ENCODE results near the gene SNX18.
"Not testable (repeated sequence)": the region's sequence is repeated elsewhere in the genome, so short reads cannot be mapped to it uniquely, and the experiment has no call there.

The SNX18 gene

DNA sequence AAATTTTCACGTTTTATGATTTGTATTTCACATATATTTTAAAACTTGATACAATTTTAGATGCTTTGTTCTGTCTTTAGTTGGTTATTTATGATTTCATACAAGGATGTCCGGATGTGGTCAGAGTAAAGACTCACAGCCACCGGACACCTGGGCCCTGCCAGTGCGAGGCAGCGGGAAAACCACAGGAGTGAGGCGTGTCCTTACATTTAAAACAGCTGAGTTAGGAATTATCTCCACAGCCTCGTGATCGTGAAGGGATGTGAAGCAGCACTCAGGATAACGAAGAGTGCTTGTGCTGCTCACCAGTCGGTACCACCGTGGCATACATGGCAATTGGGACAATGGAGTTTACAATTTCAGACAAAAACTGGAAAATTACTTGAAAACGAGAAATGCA is 14.0 kb downstream of the SNX18 start:
- H3K27ac ChIP-seq: no peak overlapping the region
- H3K9me3 ChIP-seq (ENCODE audit: severe bottlenecking): no peaks in the 10 kb centered on the region
- no peaks in the 10 kb centered on the region for H3K27me3 ChIP-seq (ENCODE audit: insufficient read depth, low read depth, severe bottlenecking)
- DNase-seq: no peak
- H3K4me3 ChIP-seq (ENCODE audit: low read depth, low read length): no peak overlapping the region
- H3K36me3 ChIP-seq: no peaks in the 10 kb centered on the region
- TF ChIP-seq, protein P1, sequence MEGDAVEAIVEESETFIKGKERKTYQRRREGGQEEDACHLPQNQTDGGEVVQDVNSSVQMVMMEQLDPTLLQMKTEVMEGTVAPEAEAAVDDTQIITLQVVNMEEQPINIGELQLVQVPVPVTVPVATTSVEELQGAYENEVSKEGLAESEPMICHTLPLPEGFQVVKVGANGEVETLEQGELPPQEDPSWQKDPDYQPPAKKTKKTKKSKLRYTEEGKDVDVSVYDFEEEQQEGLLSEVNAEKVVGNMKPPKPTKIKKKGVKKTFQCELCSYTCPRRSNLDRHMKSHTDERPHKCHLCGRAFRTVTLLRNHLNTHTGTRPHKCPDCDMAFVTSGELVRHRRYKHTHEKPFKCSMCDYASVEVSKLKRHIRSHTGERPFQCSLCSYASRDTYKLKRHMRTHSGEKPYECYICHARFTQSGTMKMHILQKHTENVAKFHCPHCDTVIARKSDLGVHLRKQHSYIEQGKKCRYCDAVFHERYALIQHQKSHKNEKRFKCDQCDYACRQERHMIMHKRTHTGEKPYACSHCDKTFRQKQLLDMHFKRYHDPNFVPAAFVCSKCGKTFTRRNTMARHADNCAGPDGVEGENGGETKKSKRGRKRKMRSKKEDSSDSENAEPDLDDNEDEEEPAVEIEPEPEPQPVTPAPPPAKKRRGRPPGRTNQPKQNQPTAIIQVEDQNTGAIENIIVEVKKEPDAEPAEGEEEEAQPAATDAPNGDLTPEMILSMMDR (IDR thresholded peaks at IDR 0.05; ENCODE audit: low read depth, low read length): no peak

DNA sequence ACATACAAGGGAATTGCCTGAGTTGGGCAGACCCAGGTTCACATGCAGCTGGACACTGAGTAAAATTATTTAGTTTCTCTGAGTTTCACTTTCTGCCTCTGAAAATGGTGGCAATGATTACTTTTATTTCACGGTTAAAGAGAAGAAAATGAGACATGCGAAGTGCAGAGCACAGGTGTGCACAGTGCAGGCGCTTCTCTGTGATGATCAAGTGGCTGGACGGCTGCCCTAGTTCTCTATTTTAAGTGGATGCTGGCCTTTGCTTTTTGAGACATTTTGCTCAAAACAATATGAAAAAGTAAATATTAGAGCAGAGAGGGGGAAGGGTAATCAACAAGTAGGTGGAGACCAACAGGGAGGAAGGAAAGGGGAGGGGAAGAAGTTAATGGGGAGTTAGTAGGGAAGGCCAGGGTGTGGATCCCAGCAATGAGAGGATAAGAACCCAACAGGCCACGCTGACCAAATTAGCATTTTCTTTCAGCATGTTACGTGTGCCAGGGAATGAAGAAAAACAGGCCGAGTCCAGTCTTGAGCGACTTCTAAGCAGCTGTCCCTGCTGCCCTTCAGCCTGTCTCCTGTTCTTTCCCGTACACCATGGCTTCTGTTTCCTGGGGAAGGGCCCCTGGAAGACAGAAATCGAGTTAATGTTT is 16.1 kb downstream of the SNX18 start:
- H3K4me3 ChIP-seq (ENCODE audit: low read depth, low read length): no peak overlapping the region
- H3K27me3 ChIP-seq (ENCODE audit: insufficient read depth, low read depth, severe bottlenecking): no peaks in the 10 kb centered on the region
- TF ChIP-seq, protein P1 (IDR thresholded peaks at IDR 0.05; ENCODE audit: low read depth, low read length): no peak
- no peaks in the 10 kb centered on the region for H3K9me3 ChIP-seq (ENCODE audit: severe bottlenecking)
- DNase-seq: no peak
- H3K36me3 ChIP-seq: no peaks in the 10 kb centered on the region
- H3K27ac ChIP-seq: no peak overlapping the region

DNA sequence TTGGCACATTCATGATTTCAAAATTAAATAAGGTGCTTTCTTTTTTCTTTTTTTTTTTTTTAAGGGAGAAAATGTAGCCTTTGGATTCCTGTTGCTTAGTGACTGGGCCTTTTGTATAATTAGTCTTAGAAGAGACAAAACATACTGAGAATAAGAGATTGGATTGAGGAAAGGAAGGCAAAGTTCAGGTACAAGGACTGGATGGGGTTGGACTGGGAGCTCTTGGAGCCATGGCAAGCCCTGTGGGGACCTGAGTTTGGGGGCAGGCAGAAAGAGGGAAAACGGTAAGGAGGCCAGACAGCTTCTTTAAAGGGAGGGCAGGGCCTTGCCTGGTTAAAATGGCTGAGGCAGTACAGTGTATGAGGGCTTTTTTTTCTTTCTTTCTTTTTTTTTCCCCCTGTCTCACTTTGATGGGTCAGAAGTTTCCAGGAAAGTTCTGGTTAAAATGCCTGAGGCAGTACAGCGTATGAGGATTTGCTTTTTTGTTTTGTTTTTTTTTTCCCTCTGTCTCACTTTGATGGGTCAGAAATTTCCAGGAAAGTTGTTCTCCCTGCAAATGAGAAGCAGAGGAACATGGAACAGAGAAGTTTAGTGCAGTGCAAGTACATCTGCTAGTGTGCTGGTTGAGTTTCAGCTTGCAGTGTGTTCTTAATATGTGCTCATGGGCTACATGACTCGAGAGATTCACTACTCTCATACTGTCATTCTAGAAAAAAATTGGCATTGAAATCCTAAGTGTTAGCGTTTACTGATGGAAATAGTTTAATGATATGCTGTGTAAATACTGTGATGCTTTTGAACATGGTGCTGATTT is 16.8 kb downstream of the SNX18 start:
- no peaks in the 10 kb centered on the region for H3K36me3 ChIP-seq
- no peak overlapping the region for H3K27ac ChIP-seq

DNA sequence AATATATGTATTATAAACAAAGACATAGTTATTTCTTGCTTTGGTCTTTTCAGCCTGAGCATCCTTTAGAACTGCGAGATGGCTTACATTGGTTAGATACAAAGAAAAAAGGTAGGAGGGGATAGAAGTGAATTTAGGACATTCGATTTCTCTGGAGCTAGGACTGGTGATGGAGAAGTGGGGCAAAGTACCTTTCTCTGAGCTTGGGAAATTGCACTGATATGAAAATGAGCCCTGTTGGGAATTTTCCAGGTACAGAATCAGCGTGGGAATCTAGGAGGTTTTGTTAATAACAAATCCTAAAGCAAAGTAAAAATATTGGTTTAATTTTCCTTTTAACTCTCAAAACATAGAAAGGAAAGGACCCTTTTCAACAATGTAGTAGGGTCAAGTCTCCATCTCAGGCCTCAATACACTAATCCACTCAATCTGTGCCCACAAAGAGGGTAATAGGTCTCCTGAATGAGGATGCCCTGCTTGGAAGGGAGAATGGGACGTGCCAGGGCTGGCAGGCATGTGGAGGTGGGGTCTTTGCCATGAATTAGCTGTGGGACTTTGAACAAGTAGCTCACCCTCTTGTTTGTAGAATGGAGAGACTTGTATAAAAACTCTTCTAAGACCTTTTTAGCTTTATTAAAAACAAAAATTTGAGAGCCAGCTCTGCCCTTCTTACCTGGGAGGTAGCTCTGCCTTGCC is 17.7 kb downstream of the SNX18 start:
- H3K27ac ChIP-seq: no peak overlapping the region
- no peak for DNase-seq
- no peaks in the 10 kb centered on the region for H3K36me3 ChIP-seq
- TF ChIP-seq, protein P1 (IDR thresholded peaks at IDR 0.05; ENCODE audit: low read depth, low read length): no peak
- no peak overlapping the region for H3K4me3 ChIP-seq (ENCODE audit: low read depth, low read length)
- H3K27me3 ChIP-seq (ENCODE audit: insufficient read depth, low read depth, severe bottlenecking): no peaks in the 10 kb centered on the region
- no peaks in the 10 kb centered on the region for H3K9me3 ChIP-seq (ENCODE audit: severe bottlenecking)

More for the DNA sequence above, 16.8 kb downstream of the SNX18 start:
- H3K4me3 ChIP-seq (ENCODE audit: low read depth, low read length): no peak overlapping the region
- DNase-seq: no peak
- no peaks in the 10 kb centered on the region for H3K27me3 ChIP-seq (ENCODE audit: insufficient read depth, low read depth, severe bottlenecking)
- no peaks in the 10 kb centered on the region for H3K9me3 ChIP-seq (ENCODE audit: severe bottlenecking)
- TF ChIP-seq, protein P1 (IDR thresholded peaks at IDR 0.05; ENCODE audit: low read depth, low read length): no peak

DNA sequence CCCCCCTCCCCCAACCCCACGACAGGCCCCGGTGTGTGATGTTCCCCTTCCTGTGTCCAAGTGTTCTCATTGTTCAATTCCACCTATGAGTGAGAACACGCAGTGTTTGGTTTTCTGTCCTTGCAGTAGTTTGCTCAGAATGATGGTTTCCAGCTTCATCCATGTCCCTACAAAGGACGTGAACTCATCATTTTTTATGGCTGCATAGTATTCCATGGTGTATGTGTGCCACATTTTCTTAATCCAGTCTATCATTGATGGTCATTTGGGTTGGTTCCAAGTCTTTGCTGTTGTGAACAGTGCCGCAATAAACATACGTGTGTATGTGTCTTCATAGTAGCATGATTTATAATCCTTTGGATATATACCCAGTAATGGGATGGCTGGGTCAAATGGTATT is 18.8 kb downstream of the SNX18 start:
- H3K9me3 ChIP-seq (ENCODE audit: severe bottlenecking); H3K4me3 ChIP-seq (ENCODE audit: low read depth, low read length); H3K27ac ChIP-seq; DNase-seq; H3K36me3 ChIP-seq; H3K27me3 ChIP-seq (ENCODE audit: insufficient read depth, low read depth, severe bottlenecking): not testable (repeated sequence)

DNA sequence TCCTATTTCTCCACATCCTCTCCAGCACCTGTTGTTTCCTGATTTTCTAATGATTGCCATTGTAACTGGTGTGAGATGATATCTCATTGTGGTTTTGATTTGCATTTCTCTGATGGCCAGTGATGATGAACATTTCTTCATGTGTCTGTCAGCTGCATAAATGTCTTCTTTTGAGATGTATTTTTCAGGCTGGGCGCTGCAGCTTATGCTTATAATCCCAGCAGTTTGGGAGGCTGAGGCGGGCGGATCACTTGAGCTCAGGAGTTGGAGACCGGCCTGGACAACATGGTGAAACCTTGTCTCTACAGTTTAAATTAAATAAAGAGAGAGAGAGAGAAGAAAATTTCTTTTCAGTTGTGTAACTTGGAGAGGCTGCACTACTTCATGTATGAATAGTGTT is 19.3 kb downstream of the SNX18 start:
- H3K27me3 ChIP-seq (ENCODE audit: insufficient read depth, low read depth, severe bottlenecking); DNase-seq; H3K36me3 ChIP-seq; H3K9me3 ChIP-seq (ENCODE audit: severe bottlenecking); H3K4me3 ChIP-seq (ENCODE audit: low read depth, low read length); H3K27ac ChIP-seq: not testable (repeated sequence)
